Renal cortex interstitium (tissue), 11 donors: Measurements from ENCODE around the gene MYH6. TPM values are rescaled to one million over a fixed set of nuclear protein-coding genes. Genes with fewer than 3 reads are reported as not detected.

Source experiments
- DNase-seq, 11 donors: peaks; one replicate each; pipeline ENCODE4 v3.0.0-alpha.2; 2013; ENCODE audit warnings: low read depth in 9 of 11, low spot score in 4 of 11; ENCODE audit errors: extremely low read depth in 1 of 11
- polyA plus RNA-seq, 3 donors: library from polyadenylated mRNA; unstranded; fragments of 120-200 nt; gene quantifications; one replicate each; pipeline ENCODE4 v1.2.1, GENCODE V29; 2013; ENCODE audit not compliant: insufficient read length in 3 of 3

The MYH6 gene
- polyA plus RNA-seq, 3 donors, result 0.11 to 0.23 (median 0.20) TPM

DNA sequence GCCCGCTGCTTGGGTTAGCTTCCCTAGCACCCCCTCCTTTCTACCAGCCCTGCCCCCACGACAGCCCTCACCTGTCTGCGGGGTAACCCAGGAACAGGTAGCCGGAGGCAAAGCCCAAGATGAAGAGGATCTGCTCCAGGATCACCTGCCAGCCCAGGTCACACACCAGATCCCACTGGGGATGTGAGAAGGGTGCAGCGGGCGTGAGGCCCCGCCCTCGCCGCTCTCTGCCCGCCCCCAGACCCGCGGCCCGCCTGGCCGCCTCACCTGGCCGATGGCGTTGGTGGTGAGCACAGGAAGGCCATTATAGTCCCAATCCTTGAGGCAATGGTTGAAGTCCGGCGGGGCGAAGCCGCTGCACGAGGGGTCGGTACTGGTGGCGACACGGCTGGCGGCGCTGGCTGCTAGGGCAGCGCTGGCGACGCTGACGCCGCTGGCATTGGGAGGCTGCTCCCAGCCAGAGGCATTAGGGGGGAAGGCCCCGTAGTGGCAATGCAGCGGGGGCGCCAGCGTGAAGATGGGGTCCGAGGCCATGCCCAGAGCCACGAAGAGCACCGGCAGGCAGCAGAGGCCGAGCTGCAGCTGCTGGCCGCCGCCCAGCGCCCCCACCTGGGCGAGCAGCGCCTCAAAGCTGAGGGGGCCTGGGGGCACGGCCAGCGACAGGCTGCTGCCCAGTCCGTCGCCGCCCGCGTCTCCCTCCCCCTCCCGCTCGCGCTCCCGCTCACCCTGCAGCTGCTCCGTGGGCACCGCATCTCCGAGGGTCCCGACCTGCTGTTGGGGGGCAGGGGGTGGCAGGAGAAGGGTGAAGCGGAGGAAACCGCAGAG lies 56.2 kb downstream of the MYH6 start:
- peak in 4 of 11 donors; percentile 18 to 33 (median 20) for DNase-seq

DNA sequence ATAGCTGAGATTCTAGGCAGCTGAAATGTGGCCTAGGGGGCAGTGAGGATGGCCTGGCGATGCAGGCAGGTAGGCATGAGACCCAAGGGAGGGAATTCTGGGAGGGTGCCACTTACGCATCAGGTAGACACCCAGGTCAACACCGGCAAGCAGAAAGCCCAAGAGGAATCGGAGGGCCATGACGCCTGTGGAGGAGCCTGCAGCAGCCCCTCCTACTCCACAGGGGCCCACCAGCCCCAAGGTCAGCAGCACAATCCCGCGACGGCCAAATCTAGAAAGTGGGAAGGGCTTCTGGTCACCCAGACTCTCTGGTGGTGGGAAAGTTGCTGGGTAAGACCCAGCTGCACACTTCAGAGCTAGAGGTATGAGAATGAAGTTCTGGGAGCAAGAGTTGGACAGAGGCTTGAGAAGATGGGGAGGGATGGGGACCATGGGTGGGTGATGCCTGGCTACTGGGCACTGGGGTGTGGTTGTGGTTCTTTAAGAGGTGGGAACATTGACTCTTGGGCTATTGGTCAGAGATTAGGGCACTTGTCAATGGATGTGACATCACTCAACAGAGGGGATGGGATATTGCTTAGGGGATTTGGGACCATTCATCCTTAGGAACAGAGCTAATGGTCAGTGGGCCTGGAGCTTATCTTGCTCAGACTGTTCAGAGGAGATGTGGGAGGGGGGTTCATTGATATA lies 58.8 kb downstream of the MYH6 start:
- no peak for DNase-seq

DNA sequence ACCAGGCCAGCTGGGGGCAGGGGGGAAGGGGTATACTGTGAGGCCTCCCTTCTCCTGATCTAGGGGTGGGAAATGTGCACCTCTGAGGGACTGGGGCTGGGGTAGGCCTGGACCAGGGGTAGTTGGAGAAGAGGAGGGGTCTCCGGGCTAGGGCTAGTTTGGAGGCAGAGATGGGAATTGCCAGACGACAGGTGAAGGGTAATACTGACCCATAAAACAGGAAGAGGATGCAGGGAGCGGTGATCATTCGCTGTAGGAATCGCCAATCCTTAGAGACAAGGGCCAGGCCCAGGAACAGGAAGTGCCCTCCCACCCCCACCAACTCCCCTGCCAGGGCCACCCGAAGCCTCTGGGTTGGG lies 59.8 kb downstream of the MYH6 start:
- DNase-seq, result no peak

DNA sequence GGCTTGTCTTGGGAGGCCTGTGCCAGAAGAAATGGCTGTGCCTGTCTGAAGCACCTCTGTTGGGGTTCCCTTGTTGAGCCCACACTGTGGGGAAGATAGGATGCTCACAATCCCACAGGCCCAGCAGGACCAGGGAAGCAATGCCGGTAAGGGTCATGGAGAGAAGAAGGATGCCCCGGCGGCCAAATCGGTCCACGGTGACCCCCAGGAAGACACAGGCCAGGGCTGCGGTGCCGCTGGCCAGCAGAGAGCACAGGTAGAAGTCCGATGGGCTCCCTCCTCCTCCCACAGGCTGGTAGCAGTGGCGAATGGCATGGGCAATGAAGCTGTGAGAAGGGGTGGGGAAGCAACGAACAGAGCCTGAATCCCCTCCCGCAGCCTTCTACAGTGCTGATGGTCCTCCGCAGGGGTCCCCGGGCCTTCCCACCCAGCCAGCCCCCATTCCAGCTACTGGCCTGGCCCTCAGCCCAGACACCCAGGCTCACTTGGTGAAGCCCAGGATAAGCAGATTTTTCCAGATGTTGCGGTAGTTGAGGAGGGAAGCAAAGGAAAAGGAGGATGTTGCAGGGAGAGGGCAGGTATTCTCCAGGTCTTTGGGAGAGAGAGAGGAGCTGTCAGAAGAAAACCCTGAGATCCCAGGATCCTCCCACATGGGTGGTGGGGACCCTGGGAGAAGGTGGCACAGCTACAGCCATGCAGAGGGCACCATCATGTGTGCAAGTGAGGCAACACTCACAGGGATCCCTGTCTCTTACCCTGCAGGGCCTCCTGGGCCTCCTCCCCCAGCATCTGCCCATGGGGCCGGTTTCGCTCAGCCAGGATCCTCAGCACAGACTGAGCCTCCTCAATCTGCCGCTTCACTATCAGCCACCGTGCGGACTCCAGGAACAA lies 60.4 kb downstream of the MYH6 start:
- DNase-seq, result no peak

DNA sequence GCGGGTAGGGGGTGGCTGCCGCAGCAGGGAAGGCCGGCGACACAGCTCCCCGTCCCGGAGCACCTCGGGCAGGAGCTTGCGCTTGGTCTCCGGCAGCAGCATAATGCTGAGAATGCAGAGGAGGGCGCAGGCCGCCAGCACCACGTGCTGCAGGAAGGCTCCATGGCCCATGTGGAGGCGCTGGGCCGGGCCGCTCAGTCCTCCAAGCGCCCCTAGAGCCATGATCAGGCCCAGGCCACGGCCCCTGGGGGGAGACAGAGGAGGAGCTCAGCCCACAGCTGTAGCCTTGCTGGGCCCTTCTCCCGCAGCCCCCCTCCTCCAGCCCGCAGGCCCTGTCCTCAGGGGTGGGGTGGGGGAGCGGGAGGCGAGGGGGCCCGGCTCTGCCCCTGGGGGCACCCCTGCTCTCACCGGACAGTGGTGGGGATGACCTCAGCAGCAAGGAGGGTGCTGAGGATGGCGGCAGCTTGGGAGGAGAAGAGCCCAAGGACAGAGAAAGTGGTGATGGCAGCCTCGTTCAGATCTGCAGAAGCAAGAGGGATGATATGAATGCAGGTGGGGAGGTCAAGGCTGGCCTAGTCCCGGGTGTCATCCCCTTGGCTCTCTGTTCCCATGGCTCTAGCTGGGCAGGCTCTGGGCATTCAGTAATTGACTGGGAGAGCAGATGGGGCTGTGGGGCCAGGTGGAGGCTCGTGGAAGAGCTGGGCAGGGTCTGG lies 61.2 kb downstream of the MYH6 start:
- no peak for DNase-seq

DNA sequence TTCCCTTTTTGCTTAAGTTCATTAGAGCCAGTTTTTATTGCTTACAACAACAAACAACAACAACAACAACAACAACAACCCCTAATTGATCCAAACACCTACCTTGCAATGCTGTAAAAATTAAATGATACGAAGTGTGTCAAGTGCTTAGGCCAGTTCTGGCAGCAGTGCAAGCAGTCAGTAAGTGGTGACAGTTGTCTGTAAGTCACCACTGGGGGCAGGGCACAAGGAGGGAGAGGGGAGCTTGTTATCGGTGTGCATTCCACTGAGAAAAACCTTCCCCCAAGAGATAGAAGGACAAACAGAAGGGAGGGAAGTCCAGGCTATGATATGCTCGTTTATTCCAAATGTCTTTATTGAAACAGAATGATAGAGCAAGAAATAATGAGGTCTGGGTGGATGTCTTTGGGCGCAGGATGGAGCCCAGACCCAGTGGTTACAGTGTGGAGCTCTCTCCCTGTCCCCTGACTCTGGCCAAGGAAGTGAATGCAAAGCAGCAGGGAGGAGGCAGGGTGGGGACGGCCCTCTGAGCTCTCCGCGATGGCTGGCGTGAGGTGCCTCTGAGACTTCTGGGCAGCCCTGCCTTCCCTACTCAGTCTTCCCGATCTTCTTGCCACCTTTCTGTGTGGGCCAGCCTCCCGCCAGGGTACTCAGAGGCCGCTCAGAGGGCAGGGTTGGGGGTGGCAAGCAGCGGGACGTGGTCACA lies 61.9 kb downstream of the MYH6 start:
- DNase-seq, result no peak

DNA sequence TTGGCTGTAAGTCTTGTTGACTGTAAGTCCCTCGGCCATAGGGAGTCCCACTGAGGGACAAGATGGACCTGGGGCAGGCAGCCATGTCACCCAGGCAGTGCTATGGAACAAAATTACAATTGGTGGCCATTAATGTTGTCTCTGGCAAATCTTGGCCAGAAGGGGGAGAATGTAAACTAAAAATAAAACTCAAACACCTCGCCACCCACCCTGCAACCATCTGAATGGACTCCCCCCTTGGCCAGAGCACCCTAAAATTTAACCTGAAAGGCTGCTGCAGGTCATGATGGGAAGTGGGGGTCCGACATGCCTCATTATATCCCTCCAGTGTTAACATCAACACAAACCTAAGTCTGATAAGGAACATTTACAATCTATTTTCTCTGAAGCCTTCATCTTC lies 63.6 kb downstream of the MYH6 start:
- no peak for DNase-seq

DNA sequence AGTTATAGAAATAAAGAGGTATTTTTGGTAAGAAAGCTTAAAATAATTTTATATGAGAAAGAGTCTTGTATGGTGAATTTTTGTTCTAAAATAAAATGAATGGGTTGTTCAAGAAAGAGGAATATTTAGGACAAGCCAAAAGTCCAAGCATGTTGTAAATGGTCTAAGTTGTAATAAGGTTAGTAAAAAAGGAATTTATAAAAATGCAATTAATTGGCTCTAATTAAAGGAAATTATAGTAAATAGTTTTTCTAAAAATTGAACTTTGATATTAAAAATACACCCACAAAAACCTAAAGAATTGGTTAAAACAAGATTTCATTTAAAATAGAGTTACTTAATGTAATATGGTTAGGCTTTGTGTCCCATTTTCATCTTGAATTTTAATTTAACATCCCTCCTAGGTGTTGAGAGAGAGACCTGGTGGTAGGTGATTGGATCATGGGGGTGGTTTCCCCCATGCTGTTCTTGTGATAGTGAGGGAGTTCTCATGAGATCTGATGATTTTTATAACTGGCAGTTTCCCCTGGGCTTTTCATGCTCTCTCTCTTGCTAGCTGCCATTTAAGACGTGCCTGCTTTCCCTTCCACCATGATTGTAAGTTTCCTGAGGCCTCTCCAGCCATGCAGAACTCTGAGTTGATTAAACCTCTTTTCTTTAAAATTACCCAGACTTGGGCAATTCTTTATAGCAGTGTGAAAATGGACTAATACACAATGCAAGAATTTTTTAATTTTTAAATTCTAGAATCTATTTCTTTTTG lies 68.4 kb downstream of the MYH6 start:
- DNase-seq, result no peak

DNA sequence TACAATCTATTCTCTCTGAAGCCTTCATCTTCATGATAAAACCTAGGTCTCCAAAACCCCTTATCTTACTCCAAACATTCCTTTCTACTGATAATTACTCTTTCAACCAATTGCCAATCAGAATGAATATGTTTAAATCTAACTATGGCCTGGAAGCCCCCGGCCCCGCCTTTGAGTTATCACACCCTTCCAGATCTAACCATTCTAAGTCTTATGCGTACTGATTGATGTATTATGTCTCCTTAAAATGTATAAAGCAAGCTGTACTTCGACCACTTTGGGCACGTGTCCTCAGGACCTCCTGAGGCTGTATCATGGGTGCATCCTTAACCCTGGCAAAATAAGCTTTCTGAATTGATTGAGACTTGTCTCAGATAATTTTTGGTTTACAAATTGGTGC lies 72.5 kb downstream of the MYH6 start:
- no peak for DNase-seq

Other genes with a start within 250 kb of the MYH6 start
- gene SLC7A8, start 224.6 kb downstream of the MYH6 start, polyA plus RNA-seq, result 100 to 1,000 TPM in 1 of 3 donors, 10 to 100 TPM in 2; 75.9 to 120 (median 82.9) TPM
- 1 to 10 TPM; 1.0 to 1.8 (median 1.1) TPM for gene RNF212B, start 170.3 kb downstream of the MYH6 start, polyA plus RNA-seq
- gene HOMEZ, start 122.1 kb downstream of the MYH6 start, polyA plus RNA-seq, result 10 to 100 TPM; 27.8 to 29.8 (median 27.9) TPM
- gene PPP1R3E, start 105.4 kb downstream of the MYH6 start, polyA plus RNA-seq, result 10 to 100 TPM; 23.1 to 37.8 (median 28.2) TPM
- gene BCL2L2, start 101.4 kb downstream of the MYH6 start, polyA plus RNA-seq, result 10 to 100 TPM; 41.3 to 49.8 (median 41.7) TPM
- 100 to 1,000 TPM; 274 to 348 (median 280) TPM for gene PABPN1, start 86.8 kb downstream of the MYH6 start, polyA plus RNA-seq
- 10 to 100 TPM; 50.0 to 79.3 (median 58.6) TPM for gene SLC22A17, start 55.4 kb downstream of the MYH6 start, polyA plus RNA-seq
- gene EFS, start 43.1 kb downstream of the MYH6 start, polyA plus RNA-seq, result 10 to 100 TPM; 33.1 to 51.2 (median 46.6) TPM
- not detected for gene IL25, start 35.5 kb downstream of the MYH6 start, polyA plus RNA-seq
- gene CMTM5, start 31.2 kb downstream of the MYH6 start, polyA plus RNA-seq, result 1 to 10 TPM; 1.5 to 2.8 (median 2.3) TPM
- gene MYH7, start 27.4 kb upstream of the MYH6 start, polyA plus RNA-seq, result under 1 TPM; 0.19 to 0.53 (median 0.35) TPM
- gene NGDN, start 61.4 kb upstream of the MYH6 start, polyA plus RNA-seq, result 10 to 100 TPM; 60.8 to 69.8 (median 63.8) TPM
- 10 to 100 TPM in 1 of 3 donors, 1 to 10 TPM in 2; 7.4 to 10.1 (median 7.8) TPM for gene ZFHX2, start 143.5 kb upstream of the MYH6 start, polyA plus RNA-seq
- 10 to 100 TPM; 16.1 to 19.2 (median 18.1) TPM for gene THTPA, start 148.0 kb upstream of the MYH6 start, polyA plus RNA-seq
- gene AP1G2, start 159.5 kb upstream of the MYH6 start, polyA plus RNA-seq, result 100 to 1,000 TPM in 1 of 3 donors, 10 to 100 TPM in 2; 66.5 to 121 (median 75.3) TPM
- gene JPH4, start 170.5 kb upstream of the MYH6 start, polyA plus RNA-seq, result 10 to 100 TPM; 10.7 to 14.1 (median 11.6) TPM
- 10 to 100 TPM; 27.7 to 30.8 (median 28.3) TPM for gene DHRS2, start 228.1 kb upstream of the MYH6 start, polyA plus RNA-seq